IMR-90 (cell line): Measurements from ENCODE around the gene TACC2. TPM values are rescaled to one million over a fixed set of nuclear protein-coding genes. Genes with fewer than 3 reads are reported as not detected.

ENCODE experiments used
- FOS ChIP-seq: fragments of 150-350 bp; IDR thresholded peaks from 2 replicates; pipeline ENCODE4 v1.6.1; 2016; ENCODE audit warnings: low read depth, low read length
- polyA plus RNA-seq, 3 experiments: library from polyadenylated mRNA; depleted of rRNA; stranded (reverse); fragments of >200 nt; gene quantifications; 2 replicates each; pipeline ENCODE4 v1.2.3, GENCODE V29; 2012; ENCODE audit warnings: low replicate concordance in 1 of 3
- total RNA-seq: library from RNA; depleted of rRNA; stranded (reverse); fragments of >200 nt; gene quantifications from 2 replicates; pipeline ENCODE4 v1.2.3, GENCODE V29; 2012
- TF ChIP-seq, protein P1 (sequence below): fragments of 150-350 bp; IDR thresholded peaks from 2 replicates; pipeline ENCODE4 v1.6.1; 2016; ENCODE audit warnings: low read depth, mild to moderate bottlenecking, low read length, moderate library complexity, borderline replicate concordance

Gene TACC2
- total and polyA plus RNA-seq, 2 of the 4 experiments (the other 2 are of a cell fraction): 2.9 to 15.4 TPM

DNA sequence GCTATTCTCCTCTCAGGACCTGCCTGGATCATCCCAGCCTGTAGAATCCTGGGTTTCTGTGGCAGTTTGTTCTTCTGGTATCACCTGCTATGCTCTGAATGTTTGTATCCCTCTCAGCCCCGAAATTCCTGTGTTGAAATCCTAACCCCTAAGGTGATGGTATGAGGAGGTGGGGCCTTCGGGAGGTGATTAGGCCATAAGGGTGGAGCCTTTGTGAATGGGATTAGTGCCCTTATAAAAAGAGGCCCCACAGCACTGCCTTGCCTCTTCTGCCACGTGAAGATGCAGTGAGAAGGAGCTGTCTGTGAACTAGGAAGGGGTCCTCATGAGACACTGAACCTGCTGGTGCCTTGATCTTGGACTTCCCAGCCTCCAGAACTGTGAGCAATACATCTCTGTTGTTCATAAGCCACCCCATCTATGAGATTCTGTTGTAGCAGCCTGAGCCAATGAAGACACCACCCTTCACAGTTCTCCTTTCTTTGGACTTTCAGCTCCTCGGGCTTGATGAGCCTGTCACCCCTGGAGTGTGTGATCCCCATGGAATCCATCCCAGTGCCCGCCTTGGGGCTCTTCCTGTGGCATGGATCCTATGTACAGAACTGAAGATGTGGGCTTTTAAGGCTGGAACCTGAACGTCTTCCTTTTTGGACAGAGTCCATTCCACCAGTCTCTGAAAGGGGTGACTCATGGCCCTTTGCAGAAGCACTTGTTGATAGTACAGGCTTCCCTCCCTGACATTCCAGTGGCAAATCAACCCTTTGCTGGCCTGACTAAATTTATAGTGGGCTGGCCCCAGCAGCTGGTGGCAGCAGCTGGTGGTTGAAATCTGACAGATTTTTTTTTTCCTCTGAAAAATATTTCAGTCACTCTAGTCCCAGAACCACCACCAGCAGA, 138.0 kb downstream of the TACC2 start (continued):
- TF ChIP-seq, protein P1, sequence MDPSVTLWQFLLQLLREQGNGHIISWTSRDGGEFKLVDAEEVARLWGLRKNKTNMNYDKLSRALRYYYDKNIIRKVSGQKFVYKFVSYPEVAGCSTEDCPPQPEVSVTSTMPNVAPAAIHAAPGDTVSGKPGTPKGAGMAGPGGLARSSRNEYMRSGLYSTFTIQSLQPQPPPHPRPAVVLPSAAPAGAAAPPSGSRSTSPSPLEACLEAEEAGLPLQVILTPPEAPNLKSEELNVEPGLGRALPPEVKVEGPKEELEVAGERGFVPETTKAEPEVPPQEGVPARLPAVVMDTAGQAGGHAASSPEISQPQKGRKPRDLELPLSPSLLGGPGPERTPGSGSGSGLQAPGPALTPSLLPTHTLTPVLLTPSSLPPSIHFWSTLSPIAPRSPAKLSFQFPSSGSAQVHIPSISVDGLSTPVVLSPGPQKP: no peak
- TF ChIP-seq FOS: peak; percentile 93
